Measurements from ENCODE around the gene CCDC80.
"Not testable (repeated sequence)": the region's sequence is repeated elsewhere in the genome, so short reads cannot be mapped to it uniquely, and the experiment has no call there.

CCDC80 gene

DNA sequence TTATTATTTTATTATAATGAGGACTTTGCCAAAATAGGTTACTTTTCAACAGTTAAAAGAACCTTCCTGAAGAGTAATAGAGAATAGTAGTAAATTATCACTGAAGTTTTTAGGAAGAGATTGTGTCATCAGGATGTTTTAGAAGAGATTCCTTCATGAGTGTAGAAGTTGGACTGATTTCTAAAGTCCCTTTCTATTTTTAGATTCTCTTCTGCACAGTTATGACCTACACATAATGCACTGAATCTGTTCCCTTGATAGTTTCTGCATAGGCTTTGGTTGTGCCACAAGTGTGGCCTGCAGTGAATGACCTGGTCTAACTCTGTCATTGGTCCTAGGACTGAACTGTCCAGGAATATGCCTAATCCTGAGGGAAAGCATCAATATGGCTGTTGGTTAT, 55.2 kb downstream of the CCDC80 start:
- DNase-seq (ENCODE audit: low read depth) = no peak

DNA sequence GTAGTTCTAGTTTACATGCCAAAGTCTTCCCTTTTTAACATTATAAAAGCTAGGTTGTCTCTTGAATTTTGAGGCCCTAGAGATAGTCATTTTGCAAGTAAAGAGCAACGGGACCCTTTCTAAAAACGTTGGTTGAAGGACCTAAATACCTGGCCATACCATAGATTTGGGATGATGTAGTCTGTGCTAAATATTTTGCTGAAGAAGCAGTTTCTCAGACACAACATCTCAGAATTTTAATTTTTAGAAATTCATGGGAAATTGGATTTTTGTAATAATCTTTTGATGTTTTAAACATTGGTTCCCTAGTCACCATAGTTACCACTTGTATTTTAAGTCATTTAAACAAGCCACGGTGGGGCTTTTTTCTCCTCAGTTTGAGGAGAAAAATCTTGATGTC, 57.8 kb downstream of the CCDC80 start:
- no peak for DNase-seq (ENCODE audit: low read depth)

- DNase-seq (ENCODE audit: low read depth) = no peak
Measured at GRCh38 chr3:112582244-112582874, 58.6 kb downstream of the CCDC80 start.

GRCh38 chr3:112579697-112580096, 61.2 kb downstream of the CCDC80 start:
- no peak for DNase-seq (ENCODE audit: low read depth)

DNA sequence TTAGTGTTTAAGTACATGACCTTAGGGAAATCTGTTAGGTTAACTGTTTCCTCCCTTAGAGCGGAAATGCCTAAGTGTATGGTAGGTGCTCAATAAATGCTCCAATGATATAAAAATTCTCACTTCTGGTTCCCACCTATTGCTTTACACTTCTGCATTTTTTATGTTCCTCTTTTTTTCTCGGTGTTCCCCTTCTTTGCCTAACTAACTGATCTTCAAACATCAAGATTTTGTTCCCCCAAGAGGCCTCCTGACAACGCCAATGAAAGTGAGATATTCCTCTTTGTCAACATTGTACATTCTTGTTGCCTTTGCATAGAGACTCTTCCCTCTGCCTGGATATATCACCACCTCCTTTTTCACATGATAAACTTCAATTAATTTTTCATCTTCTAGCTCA, 61.7 kb downstream of the CCDC80 start:
- DNase-seq (ENCODE audit: low read depth) = no peak

DNA sequence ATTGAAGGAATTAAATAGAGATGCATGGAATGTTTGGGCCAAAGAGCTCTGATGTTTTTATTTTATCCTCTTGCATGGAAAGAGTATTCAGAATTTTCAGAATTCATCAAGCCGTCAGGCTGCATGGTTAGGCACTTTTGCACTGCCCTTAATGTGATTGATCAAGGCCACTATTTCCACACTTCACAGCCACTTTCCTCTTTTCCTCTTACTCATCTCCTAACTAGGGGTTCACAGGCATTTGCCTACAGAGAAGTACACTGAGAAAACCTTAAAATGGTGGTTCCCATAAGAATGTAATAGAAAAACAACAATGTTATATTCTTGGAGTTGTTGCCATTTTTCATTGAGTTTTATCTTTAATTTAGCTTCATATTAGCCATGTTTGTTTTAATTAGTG, 68.2 kb downstream of the CCDC80 start:
- DNase-seq (ENCODE audit: low read depth) = no peak

DNA sequence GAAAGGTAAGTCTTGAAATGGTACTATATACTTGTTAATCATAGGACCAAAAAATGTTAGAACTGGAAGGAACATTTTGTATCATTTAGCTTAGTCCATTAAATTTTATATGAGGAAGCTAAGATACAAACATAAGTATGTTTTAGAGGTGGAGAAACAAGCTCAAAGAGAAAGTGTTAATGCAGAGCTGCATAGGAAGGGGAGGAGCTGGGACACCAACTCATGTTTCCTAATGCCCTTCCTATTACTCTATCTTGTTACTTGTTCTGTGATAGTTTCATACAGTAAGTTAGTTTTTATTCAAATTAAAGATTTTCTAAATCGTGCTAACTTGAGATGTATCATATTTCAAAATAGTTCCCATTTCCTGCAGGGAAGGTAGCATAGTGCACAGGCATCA, 71.7 kb downstream of the CCDC80 start:
- no peak for DNase-seq (ENCODE audit: low read depth)

GRCh38 chr3:112568642-112569041, 72.3 kb downstream of the CCDC80 start:
- DNase-seq (ENCODE audit: low read depth) = no peak

DNA sequence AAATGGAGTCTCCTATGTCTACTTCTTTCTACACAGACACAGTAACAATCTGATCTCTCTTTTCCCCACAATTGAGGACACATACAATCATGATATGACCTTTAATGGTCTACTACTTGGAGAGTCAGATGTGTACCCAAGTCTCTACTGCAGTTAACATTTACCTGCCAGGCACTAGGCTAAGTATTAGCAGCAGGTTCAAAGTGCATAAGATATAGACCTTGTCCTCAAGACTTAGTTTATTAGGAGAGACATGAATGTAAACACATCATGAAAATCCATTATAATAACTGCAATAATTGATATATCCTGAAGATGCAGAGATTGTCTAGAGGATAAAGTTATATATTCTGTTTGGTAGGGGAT, 76.0 kb downstream of the CCDC80 start:
- no peak for DNase-seq (ENCODE audit: low read depth)

GRCh38 chr3:112564247-112564939, 76.5 kb downstream of the CCDC80 start:
- DNase-seq (ENCODE audit: low read depth) = not testable (repeated sequence)

- DNase-seq (ENCODE audit: low read depth) = peak; percentile 99
Measured at GRCh38 chr3:112561734-112562529, 79.0 kb downstream of the CCDC80 start, which contains the start of the genes ATG3 and SLC35A5. Gene ATG3 (minus strand): TSS chr3:112561962. CDS start chr3:112561528, 434 bp downstream. Gene SLC35A5 (plus strand): TSS chr3:112562045. CDS start chr3:112563404, 1,359 bp downstream.

DNA sequence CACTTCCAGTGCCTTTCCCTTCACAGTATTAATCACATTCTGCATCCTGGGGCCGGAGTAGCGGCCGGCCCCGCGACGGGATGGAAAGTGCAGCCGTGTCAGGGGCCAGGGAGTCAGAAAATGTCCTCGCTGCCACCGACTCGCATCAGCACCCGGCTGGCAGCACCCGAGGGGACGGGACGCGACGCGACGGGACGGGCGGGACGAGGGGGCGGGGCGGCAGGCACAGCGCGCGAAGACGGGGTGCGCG, 79.5 kb downstream of the CCDC80 start:
- DNase-seq (ENCODE audit: low read depth) = no peak

- DNase-seq (ENCODE audit: low read depth) = peak; percentile 32
Measured at GRCh38 chr3:112560721-112561483, 80.0 kb downstream of the CCDC80 start.

GRCh38 chr3:112560307-112560706, 80.6 kb downstream of the CCDC80 start:
- no peak for DNase-seq (ENCODE audit: low read depth)

GRCh38 chr3:112557976-112558375, 83.0 kb downstream of the CCDC80 start:
- DNase-seq (ENCODE audit: low read depth) = no peak

DNA sequence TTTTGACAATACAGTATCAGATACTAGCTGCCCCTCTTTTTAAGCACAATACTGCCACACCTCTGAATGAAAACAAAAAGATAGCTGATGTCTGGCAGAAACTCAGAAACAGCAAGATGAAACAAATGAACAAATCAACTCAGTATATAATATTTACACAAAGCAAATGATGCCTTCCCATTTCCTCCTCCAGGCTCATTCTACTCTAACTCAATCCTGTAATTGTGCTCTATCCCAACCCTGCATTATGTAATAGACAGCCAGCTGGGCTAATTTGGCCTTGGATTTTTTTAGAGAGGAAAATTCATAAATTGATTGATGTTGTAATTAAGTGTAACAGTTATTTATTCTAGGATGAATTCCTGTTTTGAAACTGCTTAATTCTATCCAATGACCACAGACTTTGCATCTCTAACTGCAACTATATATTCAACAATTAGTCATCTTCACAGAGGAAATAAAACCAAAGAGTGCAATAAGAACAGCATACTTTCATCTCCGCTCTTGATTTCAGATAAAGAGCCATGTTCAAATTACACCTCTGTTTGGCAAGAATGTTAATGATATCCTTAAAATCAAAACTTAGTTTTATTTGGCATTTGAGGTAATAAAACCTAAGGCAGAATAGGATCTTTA, 85.3 kb downstream of the CCDC80 start:
- no peak for DNase-seq (ENCODE audit: low read depth)

GRCh38 chr3:112550859-112551258, 90.1 kb downstream of the CCDC80 start:
- no peak for DNase-seq (ENCODE audit: low read depth)
